ENCODE results near the gene STN1.

The STN1 gene

GRCh38 chr10:103918053-103918846 lies at the start of gene STN1:
STN1 (minus strand) TSS chr10:103918184; CDS start chr10:103917594, 590 bp downstream.
- peak; percentile 90 for DNase-seq (ENCODE audit: low read depth)

- no peak for DNase-seq (ENCODE audit: low read depth)
Measured at GRCh38 chr10:103967448-103968071, 49.6 kb upstream of the STN1 start.

GRCh38 chr10:103966671-103967447 lies 48.9 kb upstream of the STN1 start, which contains the start of gene SLK:
SLK (plus strand) TSS chr10:103967140; CDS start chr10:103967746, 606 bp downstream.
- peak; percentile 71 for DNase-seq (ENCODE audit: low read depth)

- no peak for DNase-seq (ENCODE audit: low read depth)
Measured at GRCh38 chr10:103960103-103960502, 42.1 kb upstream of the STN1 start.

GRCh38 chr10:103958996-103959395 lies 41.0 kb upstream of the STN1 start:
- no peak for DNase-seq (ENCODE audit: low read depth)

GRCh38 chr10:103954543-103954942 lies 36.6 kb upstream of the STN1 start:
- DNase-seq (ENCODE audit: low read depth) = no peak

GRCh38 chr10:103951942-103952341 lies 34.0 kb upstream of the STN1 start:
- no peak for DNase-seq (ENCODE audit: low read depth)

GRCh38 chr10:103951183-103951582 lies 33.2 kb upstream of the STN1 start:
- no peak for DNase-seq (ENCODE audit: low read depth)

GRCh38 chr10:103949728-103950127 lies 31.7 kb upstream of the STN1 start:
- no peak for DNase-seq (ENCODE audit: low read depth)

GRCh38 chr10:103947799-103948516 lies 30.0 kb upstream of the STN1 start:
- no peak for DNase-seq (ENCODE audit: low read depth)

GRCh38 chr10:103942866-103943265 lies 24.9 kb upstream of the STN1 start:
- DNase-seq (ENCODE audit: low read depth) = no peak

GRCh38 chr10:103941801-103942200 lies 23.8 kb upstream of the STN1 start:
- no peak for DNase-seq (ENCODE audit: low read depth)

- DNase-seq (ENCODE audit: low read depth) = no peak
Measured at GRCh38 chr10:103939522-103939921, 21.5 kb upstream of the STN1 start.

- DNase-seq (ENCODE audit: low read depth) = no peak
Measured at GRCh38 chr10:103936022-103936421, 18.0 kb upstream of the STN1 start.

GRCh38 chr10:103934308-103934707 lies 16.3 kb upstream of the STN1 start:
- no peak for DNase-seq (ENCODE audit: low read depth)

GRCh38 chr10:103933557-103934121 lies 15.7 kb upstream of the STN1 start:
- DNase-seq (ENCODE audit: low read depth) = no peak

- DNase-seq (ENCODE audit: low read depth) = no peak
Measured at GRCh38 chr10:103932971-103933370, 15.0 kb upstream of the STN1 start.

GRCh38 chr10:103932271-103932670 lies 14.3 kb upstream of the STN1 start:
- no peak for DNase-seq (ENCODE audit: low read depth)

GRCh38 chr10:103931603-103932002 lies 13.6 kb upstream of the STN1 start:
- DNase-seq (ENCODE audit: low read depth) = no peak

- DNase-seq (ENCODE audit: low read depth) = no peak
Measured at GRCh38 chr10:103930881-103931280, 12.9 kb upstream of the STN1 start.

GRCh38 chr10:103930449-103930848 lies 12.5 kb upstream of the STN1 start:
- DNase-seq (ENCODE audit: low read depth) = no peak
